Mesothelial cell of epicardium (in vitro differentiated cells): Measurements from ENCODE around the gene VCP. TPM values are rescaled to one million over a fixed set of nuclear protein-coding genes. Genes with fewer than 3 reads are reported as not detected.

Source experiments
- DNase-seq, 2 experiments: peaks; one replicate each; pipeline ENCODE4 v3.0.0; 2021; ENCODE audit warnings: low spot score in 2 of 2; ENCODE audit not compliant: unreplicated experiment in 2 of 2
- H3K27ac Mint-ChIP-seq: 2 replicates; pipeline ENCODE4 v1.8.0; 2021; ENCODE audit warnings: mixed read lengths
- H3K27me3 Mint-ChIP-seq: 2 replicates; pipeline ENCODE4 v1.8.0; 2021; ENCODE audit warnings: low read depth, mixed read lengths
- H3K36me3 Mint-ChIP-seq: 2 replicates; pipeline ENCODE4 v1.8.0; 2021; ENCODE audit warnings: mixed read lengths
- H3K4me1 Mint-ChIP-seq: 2 replicates; pipeline ENCODE4 v1.8.0; 2021; ENCODE audit warnings: mixed read lengths
- H3K4me3 Mint-ChIP-seq: 2 replicates; pipeline ENCODE4 v1.8.0; 2021; ENCODE audit warnings: mild to moderate bottlenecking, moderate library complexity, mixed read lengths
- H3K9me3 Mint-ChIP-seq: 2 replicates; pipeline ENCODE4 v1.8.0; 2021; ENCODE audit warnings: mixed read lengths
- CTCF ChIP-seq: fragments of 200-600 bp; sonication (generic); IDR thresholded peaks from one replicate; pipeline ENCODE4 v1.5.0; 2021; ENCODE audit warnings: antibody characterized with exemption; ENCODE audit not compliant: unreplicated experiment
- total RNA-seq: library from RNA; stranded (reverse); gene quantifications from 3 replicates; pipeline ENCODE4 v1.2.1, GENCODE V29; 2021

The VCP gene
- total RNA-seq, 1 donor from 2014 or later: 317 TPM

GRCh38 chr9:35056571-35057270, 15.7 kb downstream of the VCP start:
- no peaks in the 10 kb centered on the region for H3K27me3 Mint-ChIP-seq
- peaks cover 84% of the 10 kb centered on the region for H3K36me3 Mint-ChIP-seq
- peaks cover 14% of the 10 kb centered on the region for H3K9me3 Mint-ChIP-seq
- DNase-seq: no peak
- no peak for TF ChIP-seq CTCF
- no peaks in the 10 kb centered on the region for H3K4me1 Mint-ChIP-seq
- no peak overlapping the region for H3K27ac Mint-ChIP-seq
- no peak overlapping the region for H3K4me3 Mint-ChIP-seq

GRCh38 chr9:35054871-35055644, 17.4 kb downstream of the VCP start:
- Mint-ChIP-seq H3K4me3 (no peak overlapping the region), H3K4me1 (no peaks in the 10 kb centered on the region), H3K9me3 (peaks cover 14% of the 10 kb centered on the region), H3K27ac (no peak overlapping the region), H3K36me3 (peaks cover 73% of the 10 kb centered on the region), H3K27me3 (no peaks in the 10 kb centered on the region)
- no peak for DNase-seq
- TF ChIP-seq CTCF: no peak

GRCh38 chr9:35054185-35054835, 18.1 kb downstream of the VCP start:
- Mint-ChIP-seq H3K9me3 (peaks cover 14% of the 10 kb centered on the region), H3K27me3 (no peaks in the 10 kb centered on the region), H3K4me3 (no peak overlapping the region), H3K27ac (no peak overlapping the region), H3K4me1 (no peaks in the 10 kb centered on the region), H3K36me3 (peaks cover 67% of the 10 kb centered on the region)
- no peak for TF ChIP-seq CTCF
- DNase-seq: no peak

- no peak for DNase-seq
- Mint-ChIP-seq H3K36me3 (peaks cover 59% of the 10 kb centered on the region), H3K9me3 (peaks cover 14% of the 10 kb centered on the region), H3K4me3 (no peak overlapping the region), H3K27ac (no peak overlapping the region), H3K4me1 (no peaks in the 10 kb centered on the region), H3K27me3 (no peaks in the 10 kb centered on the region)
- TF ChIP-seq CTCF: peak; percentile 84
Measured at GRCh38 chr9:35051069-35051967, 21.1 kb downstream of the VCP start.

GRCh38 chr9:35048511-35048910, 23.9 kb downstream of the VCP start:
- peaks cover 4% of the 10 kb centered on the region for H3K9me3 Mint-ChIP-seq
- H3K36me3 Mint-ChIP-seq: peaks cover 42% of the 10 kb centered on the region
- TF ChIP-seq CTCF: no peak
- H3K27ac Mint-ChIP-seq: no peak overlapping the region
- no peak overlapping the region for H3K4me3 Mint-ChIP-seq
- DNase-seq: no peak
- H3K4me1 Mint-ChIP-seq: no peaks in the 10 kb centered on the region
- H3K27me3 Mint-ChIP-seq: no peaks in the 10 kb centered on the region
